AG08395 (cell line): ENCODE data around the gene GRIK2.

Experiments used
- DNase-seq: peaks from one replicate; pipeline ENCODE4 v3.0.0; 2012; ENCODE audit warnings: mixed read lengths, low spot score

The GRIK2 gene

DNA sequence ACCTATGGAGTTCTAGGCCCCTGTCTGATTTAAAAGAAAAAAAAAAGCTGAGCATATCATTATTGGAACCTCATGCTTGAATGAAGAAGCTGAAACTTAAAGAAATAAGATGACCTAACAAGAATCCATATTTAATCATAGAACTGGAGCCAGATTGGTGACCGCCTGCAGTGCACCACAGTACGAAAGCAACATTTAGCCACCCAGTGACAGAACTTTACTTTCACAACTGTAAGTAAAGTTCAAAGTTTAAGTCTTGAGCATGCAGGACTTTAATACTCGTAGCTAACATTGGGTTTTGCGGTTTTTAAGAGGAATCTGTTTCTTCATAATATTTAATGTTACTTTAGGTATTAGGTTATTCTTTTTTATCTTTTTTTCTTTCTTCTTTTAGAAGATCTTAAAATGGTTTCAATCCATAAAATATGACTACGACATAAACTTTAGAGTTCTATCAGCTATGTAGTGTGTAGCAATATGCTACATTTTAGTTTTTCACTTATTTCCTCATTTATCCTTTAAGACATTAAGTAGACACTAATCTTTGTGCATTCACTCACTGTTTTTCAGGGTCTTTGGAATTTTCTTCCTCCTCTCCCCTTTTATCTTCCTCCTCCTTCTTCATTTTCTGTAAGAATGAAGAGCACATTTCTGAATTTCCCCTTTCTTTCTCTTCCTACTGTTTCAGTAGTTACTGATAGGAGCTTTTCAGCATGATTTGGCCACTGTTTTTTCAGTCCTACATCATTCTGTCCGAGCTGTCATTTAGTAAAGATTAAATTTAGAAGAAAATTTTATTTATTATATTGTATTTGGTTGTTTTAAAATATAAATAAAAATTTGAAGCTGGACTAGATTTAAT, 514.1 kb downstream of the GRIK2 start:
- DNase-seq = no peak

DNA sequence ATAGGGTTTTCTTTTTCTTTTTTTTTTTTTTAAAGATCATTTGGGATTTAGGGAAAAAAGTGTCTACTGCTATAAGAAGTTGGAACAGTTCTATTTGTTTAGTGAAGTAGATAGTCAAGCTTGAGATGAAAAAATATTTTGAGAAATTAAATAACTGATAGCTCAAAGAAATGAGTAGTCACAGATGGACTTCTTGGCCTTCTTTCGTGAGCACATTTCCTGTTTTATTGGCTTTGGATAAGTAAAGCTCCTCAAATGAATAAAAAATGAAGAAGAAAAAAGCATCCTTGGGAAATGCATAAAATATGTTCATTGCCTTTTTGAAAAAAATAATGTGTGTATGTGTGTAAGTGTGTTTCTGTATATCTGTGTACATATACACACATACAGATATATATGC, 515.9 kb downstream of the GRIK2 start:
- no peak for DNase-seq

DNA sequence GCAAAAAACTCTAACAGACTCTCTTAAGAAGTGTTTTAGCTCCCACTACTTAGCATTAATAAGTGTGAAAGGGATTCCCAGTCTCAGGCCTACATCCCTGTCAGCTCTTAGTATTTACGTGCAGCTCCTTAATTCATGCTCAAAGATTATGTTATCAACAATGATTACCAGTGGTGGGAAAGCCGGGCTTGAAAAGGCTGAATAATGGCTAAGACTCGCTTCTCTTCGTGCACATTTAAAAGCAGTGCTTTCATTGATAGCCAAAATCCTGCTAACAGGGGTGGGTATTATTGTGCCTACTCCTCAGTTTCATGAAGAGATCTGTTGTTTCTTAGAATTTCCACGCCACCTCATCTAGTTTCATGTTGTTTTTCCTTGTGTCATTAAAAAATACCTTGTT, 518.8 kb downstream of the GRIK2 start:
- no peak for DNase-seq

DNA sequence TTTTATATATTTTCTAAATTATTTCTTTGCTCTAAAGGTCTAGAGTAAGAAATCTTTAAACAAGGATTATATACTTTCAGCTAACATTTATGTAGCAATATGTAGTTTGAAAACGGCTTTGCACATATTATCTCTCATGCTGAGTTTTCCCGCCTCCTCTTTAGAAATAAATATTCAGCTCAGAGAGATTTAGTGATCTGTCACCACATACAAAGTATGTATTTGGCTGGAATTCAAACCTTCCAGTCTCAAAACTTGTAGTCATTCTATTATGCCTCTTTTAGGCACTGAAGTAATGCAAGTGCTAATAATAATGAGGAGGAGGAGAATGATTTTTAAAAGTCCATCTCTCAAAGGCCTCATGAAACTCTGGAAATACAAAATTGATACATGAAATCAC, 525.0 kb downstream of the GRIK2 start:
- no peak for DNase-seq

DNA sequence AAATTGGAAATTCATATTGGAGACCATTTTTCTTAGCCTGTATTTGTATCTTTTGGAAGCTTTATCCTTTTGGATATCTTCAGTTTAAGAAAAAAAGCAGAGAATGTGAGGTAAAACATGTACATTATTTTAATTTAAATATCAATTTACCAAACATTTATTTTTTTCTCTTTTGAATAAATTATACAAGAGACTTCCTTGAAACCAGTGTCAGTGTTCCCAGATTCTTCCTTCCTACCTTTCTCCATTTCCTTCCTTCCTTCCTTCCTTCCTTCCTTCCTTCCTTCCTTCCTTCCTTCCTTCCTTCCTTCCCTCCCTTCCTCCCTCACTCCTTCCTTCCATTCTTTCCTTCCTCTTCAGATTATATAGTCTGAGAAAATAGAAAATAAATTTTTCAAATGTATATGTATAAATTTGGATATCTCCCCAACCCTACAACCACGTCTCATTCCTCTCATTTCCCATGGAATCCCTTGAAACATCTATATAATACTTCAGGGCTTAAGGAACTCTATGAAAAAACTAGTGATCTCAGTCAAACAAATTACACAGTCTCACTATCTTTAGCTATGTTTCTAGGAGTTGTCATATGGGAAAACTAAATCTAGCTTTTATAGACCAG, 528.4 kb downstream of the GRIK2 start:
- DNase-seq = no peak

DNA sequence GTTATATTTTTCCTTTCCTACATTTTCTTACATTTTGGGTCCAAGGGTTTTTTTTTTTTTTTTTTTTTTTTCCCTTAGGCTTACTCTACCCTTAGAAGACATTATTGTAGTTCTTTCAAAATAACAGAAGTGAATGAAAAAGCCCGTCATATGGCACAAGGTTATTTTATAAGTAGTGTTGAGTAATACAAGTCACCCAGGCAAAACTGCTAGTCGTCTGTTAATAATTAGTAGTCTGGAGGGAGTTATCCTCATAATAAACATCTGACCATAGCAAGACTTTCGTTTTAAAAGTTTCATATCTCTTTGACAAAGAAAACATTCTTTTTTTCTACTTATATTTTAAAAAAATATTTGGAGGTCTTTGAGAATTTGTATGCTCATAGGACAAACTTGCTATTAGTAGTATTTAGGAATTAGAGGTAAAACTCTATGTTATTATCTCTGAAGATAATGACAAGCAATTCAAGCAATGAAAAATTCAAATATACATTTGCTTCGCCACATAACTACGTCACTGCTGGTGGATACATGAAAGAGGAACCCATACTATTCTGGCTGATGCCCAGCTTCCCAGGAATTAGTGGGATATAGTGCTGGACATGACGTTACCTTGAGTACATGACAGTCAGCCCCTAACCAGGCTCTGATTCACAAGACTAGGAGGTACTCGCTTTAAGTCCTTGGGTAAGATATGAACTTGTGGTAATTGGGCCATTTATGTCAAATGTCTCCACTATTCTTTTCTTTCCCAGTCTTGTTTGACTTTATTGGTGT, 532.8 kb downstream of the GRIK2 start:
- DNase-seq = peak; percentile 34

DNA sequence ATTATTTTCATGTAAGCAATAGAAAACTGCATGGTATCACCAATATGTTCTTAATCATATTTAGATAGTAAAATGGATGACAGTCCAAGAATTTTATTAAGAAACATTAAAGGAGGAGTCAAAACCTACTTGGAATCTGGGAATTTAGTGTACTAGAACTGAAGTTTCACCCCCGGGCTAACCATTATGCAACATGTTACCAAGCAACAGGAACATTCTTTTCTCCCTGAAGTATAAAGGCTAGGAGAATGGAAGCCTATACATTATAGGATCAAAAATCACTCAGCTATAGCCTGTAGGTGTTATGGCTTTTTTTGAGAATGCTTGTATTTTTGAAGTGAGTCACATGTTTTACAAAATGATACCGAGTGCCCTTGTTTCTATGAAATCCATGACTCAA, 538.3 kb downstream of the GRIK2 start:
- no peak for DNase-seq

DNA sequence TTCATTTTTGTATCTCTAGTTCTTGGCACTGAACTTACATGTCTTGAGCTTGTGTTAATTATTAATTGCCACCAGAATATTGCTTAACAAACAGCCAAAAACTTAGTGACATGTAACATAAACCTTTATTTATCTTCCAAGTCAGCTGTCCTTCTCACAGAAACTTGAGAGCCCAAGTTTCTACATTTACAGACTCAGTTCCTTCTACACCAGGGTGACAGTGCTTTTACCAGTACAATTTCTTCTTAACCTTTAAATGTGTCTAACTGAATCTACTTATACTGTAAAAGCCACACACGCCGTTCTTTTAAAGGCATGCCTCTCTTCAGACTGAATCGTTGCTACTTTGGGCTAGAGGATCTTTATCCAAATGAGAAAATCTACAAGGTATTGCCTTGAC, 539.2 kb downstream of the GRIK2 start:
- DNase-seq = no peak

DNA sequence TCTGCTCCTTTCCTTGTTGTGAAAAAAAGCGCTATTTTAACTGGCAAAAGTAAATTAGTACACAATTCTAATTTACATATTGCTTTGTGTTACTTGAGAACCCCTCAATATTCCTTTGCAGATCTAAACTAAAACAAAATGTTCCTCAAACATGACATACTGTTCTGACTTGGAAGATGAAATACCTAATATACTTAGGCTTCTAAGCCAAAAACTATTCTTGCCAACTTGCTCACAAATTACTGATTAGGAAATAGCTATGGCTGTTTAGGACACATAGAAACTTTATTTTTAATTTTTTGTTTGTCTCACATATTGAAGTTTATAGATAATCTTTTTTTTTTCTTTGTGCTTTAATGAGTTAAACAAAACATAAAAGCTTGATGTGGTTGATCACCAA, 542.2 kb downstream of the GRIK2 start:
- no peak for DNase-seq

DNA sequence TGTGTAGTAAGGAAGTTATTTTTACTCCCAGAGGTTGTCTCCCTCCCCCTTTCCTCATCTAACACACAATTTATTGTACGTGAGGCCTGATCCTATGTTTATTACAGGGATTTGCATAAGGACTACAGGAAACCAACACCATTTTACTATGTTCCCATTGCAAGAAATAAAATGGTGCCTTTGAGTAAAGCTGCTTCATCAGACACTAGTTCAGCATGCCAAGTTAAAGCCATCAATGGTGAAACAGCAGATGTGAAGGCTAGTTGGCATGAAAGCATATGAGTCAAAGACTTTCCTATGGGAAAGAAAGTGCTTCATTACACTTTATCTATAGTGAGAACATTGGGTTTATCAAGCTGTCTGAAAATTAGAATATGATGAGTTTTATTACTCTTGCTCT, 543.0 kb downstream of the GRIK2 start:
- no peak for DNase-seq

DNA sequence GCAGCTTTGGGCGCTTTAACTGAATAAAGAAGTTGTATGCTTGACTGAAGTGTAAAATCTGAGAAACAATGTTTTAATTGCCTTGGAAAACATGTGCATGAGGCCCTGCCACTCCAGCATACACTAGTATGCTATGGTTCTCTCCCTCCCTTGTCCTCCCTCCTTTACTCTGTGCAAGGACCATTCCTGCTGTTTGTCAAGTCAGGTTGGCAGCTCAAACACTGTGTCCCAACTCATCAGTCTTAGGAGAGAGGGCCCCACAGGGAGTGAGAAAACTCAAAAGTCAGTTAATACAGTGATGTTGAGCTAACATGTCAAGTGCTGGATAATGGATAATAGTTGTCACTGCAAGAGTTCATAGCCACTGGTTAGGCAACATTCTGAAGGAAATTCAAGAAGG, 543.6 kb downstream of the GRIK2 start:
- no peak for DNase-seq

DNA sequence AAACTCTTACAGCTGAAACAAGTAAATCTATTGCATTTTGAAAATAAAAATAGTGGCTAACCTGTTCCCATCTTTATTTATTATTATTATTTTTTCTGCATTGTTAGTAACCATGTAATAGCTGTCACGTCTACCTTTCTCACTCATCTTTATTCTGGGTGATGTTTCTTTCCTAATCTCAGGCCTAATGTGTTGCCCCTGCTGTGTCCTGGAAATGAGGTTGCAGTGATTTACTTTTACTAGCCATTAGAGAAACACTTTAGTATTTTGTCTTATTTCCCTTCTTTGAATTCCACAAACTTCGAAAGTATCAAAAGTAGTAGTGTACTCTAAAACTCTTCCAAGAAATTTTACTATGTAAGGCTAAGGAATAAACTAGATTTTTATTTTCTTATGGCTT, 546.9 kb downstream of the GRIK2 start:
- no peak for DNase-seq

DNA sequence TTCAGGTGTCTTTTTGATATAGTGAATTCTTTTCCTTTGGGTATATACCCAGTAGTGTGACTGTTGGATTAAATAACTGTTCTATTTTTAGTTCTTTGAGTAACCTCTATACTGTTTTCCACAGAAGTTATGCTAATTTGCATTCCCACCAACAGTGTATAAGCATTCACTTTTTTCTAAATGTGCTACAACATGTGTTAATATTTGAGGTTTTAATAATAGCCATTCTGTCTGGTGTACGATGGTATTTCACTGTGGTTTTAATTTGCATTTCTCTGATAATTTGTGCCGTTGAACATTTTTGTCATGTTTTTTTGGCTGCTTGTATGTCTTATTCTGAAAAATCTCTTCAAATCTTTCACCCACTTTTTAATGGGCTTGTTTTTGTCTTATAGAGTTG, 563.5 kb downstream of the GRIK2 start:
- DNase-seq = no peak

DNA sequence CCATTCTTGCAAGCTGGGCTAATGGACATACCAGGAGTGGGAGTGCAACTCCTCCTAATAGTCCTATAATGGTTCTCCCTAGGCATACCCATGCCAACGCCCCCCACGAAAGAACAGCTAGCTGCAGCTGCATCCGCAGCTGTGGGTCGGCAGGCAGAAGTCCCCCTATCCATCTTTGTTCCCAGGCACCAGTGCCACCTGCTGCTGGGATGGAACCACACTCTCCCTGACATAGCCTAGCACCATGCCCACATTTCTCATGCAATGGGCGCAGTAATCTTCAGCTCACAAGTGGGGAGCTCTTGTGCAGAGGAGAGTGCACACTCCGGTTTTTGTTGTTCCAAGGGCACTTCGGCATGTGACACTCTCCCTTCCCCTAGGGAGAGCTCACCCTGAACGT, 567.8 kb downstream of the GRIK2 start:
- no peak for DNase-seq

DNA sequence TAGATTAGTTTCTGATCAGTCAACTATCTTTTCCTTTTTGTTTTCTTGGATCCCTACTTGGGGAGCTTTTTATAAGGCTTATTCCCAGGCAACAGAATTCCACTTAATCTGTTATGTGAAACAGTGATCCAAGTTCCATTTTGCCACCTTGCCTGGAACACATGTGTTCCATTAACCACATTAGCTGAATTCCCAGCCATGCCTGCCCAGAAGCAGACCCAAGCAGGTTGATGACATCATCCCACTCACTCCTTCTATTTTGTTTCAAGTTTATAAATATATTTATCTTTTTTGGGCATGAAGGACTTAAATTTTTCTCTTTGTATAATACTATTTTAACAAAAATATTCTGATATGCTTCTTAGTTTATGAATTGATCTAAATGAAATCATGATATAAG, 587.4 kb downstream of the GRIK2 start:
- no peak for DNase-seq

DNA sequence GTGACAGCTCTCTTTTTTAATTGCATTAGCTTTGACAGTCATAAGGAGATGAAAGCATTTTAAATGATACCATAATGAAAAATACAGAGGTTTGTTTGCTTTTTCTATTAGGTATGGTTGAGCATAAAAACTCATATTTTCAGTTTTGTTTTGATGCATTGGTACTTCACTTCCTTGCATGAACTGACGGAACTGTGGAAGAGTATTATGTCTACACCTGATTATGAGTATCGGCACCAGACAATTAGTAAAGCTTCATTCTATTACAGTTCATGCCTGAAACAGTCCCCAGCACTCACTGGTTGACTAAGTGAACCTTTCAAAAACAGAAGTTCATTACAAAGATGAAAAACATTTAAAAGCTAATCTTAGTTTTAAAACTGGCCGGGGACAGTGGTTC, 593.0 kb downstream of the GRIK2 start:
- no peak for DNase-seq

DNA sequence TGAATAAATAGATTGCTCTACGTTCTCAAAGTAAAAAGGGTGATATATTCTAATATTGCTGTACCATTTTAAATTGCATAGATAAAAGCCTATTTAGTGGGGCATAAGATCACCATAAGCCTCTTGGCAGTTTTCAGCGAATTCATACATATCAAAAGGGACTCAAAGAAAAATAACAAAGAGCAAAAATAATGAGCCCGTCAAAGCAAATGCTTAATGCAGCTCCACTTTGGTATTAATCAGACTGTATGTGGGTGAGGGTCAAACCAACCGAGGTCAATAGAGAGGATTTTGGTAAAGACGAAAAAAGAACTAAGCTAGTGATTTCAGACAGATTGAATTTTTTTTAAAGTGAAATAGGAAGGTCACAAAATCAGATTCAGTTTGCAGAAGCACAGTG, 598.8 kb downstream of the GRIK2 start:
- DNase-seq = no peak

DNA sequence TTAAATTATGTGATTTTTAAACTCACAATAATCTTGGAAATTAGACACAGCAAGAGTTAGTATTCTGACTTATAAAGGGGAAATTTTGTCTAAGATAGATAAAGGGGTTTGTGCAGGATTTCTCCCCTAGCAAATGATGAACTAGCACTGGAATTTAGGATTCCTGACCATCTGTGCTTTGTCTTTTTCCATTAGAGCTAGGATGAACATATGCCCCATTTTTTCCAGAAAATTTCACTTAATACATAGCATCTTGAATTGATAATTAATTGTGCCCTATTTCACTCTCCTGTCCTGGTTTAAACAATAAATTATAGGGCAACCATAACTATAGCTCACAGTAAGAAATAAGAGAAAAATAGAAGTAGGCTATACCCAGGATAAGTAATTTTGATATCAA, 601.0 kb downstream of the GRIK2 start:
- no peak for DNase-seq

DNA sequence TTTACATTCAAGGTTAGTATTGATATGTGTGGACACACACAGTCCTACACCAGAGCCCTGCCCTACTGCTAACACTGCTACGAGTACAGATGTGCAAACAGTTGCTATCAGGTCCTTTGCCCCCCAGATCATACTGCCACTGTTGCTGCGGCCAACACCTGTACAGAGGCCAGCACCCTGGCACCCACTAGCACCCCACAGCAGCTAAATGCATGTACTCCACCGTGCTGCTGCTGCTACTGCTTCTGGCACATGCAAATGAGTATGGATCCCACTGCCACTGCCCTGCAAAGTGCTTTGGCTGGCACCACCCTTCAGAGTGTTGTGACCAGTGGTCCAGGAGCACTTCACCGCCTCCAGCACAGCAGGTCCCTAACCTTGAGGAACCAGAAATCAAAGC, 621.9 kb downstream of the GRIK2 start:
- no peak for DNase-seq

DNA sequence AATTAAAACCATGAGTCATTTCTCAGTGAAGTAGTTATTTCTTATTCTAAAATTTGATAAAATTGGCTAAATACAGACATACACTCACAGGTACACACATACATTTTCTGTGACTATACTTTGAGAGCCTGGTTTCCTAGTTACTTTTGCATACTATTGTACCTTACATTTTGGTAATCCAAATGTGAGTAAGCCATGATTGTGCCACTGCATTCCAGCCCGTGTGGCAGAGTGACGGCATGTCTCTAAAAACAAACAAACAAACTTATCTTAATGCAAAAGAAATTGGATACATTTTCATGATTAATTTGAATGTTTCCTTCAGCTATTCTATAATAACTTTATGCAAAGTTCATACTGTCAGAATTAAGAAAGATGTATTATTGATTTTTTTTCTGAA, 628.8 kb downstream of the GRIK2 start:
- DNase-seq = no peak

DNA sequence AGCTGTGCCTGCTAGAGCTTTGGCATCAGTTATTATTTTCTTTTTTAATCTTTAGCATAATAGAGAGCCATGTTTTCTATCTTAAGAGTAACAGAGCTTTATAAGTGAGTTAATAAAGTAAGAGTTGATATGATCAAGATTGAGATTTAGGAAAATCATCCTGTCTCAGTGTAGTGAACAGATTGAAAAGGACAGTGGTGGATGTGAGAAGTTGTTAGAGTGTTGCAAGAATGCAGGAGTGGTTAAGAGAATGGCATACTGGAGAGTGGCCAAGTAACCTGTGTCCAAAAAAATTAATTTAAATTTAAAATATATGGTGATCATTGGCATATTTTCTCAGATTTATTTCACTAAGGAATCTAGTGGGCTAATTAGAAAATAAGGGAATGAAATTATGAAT, 629.3 kb downstream of the GRIK2 start:
- no peak for DNase-seq

DNA sequence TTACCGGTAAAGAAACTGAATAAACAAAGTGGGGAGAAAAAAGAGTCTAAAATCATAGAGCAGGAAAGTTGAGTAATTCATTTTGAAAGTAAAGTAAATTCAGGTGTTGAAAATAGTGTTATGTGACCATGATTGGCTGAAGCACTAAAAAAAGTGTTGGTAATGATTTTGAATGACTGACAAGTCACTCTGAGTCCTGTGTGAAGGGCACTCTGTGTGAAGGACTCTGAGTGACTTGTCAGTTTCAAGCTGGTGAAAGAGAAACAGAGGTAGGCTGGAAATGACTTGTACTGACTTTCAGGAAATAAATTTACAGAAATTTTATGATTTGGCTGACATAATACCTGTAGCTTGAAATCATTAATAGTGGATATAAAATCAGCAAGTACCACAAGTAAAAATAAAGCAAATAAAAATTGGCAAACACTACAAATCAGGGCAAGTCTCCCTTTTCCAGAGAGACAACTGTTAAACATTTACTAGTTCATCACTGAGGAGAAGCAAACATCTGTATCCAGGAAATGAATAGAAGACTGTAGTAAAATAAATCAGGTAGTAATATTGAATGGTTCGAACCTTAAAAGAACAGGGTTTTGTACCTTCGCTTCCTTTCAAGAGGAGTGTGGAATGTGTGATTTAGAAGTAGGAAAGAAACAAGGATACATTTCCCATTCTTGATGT, 630.6 kb downstream of the GRIK2 start:
- DNase-seq = no peak

DNA sequence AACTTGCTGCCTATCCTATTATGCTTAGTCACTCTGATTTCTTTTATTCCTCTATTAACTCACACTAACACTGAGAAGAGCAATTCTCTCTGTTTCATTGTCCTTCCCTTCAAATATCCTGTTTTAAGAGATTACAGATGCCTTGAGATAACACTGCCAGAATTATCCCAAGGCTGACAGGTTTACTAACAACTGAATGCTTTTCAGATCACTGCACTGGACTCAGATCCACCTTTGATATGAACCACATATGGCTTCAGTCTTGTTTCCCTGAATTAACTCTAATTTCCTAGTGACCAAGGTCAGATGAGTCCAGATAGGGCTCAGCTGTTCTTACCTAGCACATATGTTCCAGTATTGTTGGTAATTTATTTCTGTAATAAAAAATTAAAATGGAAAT, 633.1 kb downstream of the GRIK2 start:
- DNase-seq = no peak
